HCT116 (cell line): Measurements from ENCODE around the gene NDUFS1. TPM values are rescaled to one million over a fixed set of nuclear protein-coding genes. Genes with fewer than 3 reads are reported as not detected.
"Not testable (repeated sequence)": the region's sequence is repeated elsewhere in the genome, so short reads cannot be mapped to it uniquely, and the experiment has no call there.

Experiments
- ATAC-seq: fragments of 200-7000 bp; cut with Tn5 transposase; 2 replicates; pipeline ENCODE4 v1.9.1; 2020; ENCODE audit warnings: mild to moderate bottlenecking, moderate library complexity
- BruUV-seq: library from RNA; stranded (reverse); fragments of 400-500 nt; replicated peaks from 2 replicates; lab custom pipeline; 2021; lab: Mats Ljungman, UMichigan
- CTCF ChIA-PET: fragments of 300-600 bp; sonication (Branson Sonifier 250); formaldehyde crosslinking; loops from one replicate; lab custom pipeline; 2021; ENCODE audit warnings: antibody characterized with exemption; lab: Charles Lee
- POLR2A ChIA-PET: fragments of 300-600, 350-600 bp; sonication (Branson Sonifier 250); formaldehyde crosslinking; loops from one replicate; lab custom pipeline; 2021; ENCODE audit warnings: antibody characterized with exemption; lab: Charles Lee
- RAD21 ChIA-PET, 2 experiments: fragments of 300-600 bp; sonication (Branson Sonifier 250); formaldehyde crosslinking; loops; one replicate each; lab custom pipeline; 2023; ENCODE audit warnings: low total read pairs in 2 of 2; ENCODE audit not compliant: uncharacterized antibody in 2 of 2, unreplicated experiment in 2 of 2, low non-redundant PET in 1 of 2; lab: Charles Lee
- DNase-seq: peaks from one replicate; pipeline ENCODE4 v3.0.0-alpha.2; 2010; ENCODE audit warnings: low read depth, low spot score
- H2AFZ ChIP-seq: fragments of 200-600 bp; shearing (Covaris generic), sonication (generic); 2 replicates; pipeline ENCODE4 v1.6.1; 2017; ENCODE audit warnings: low read depth, mixed run types, mixed read lengths, antibody characterized with exemption, low read length; ENCODE audit not compliant: poor library complexity, severe bottlenecking
- H3K27ac ChIP-seq: 2 replicates; pipeline ENCODE4 v1.5.1; 2012; ENCODE audit warnings: low read depth, low read length
- H3K27me3 ChIP-seq: fragments of 200-600 bp; sonication (generic); 2 replicates; pipeline ENCODE4 v1.6.1; 2016; ENCODE audit warnings: mixed run types, low read length, mixed read lengths; ENCODE audit not compliant: insufficient read depth
- H3K36me3 ChIP-seq, 2 experiments: fragments of 200-500 bp in 1 of 2; fragments of 200-600 bp in 1 of 2; sonication (Bioruptor generic) in 1 of 2; sonication (generic) in 1 of 2; 2 replicates each; pipeline versions ENCODE4 v1.5.1 to v1.6.1; 2014 to 2016; ENCODE audit warnings: low read length in 2 of 2, inconsistent platforms in 1 of 2, mixed read lengths in 1 of 2, mixed run types in 1 of 2; ENCODE audit not compliant: insufficient read depth in 2 of 2, control insufficient read depth in 1 of 2
- H3K4me1 ChIP-seq, 2 experiments: fragments of 200-600 bp in 1 of 2; sonication (generic) in 1 of 2; 2 replicates each; pipeline versions ENCODE4 v1.5.1 to v1.6.1; 2012 to 2017; ENCODE audit warnings: low read length in 2 of 2, inconsistent platforms in 1 of 2, mild to moderate bottlenecking in 1 of 2, mixed read lengths in 1 of 2, mixed run types in 1 of 2, moderate library complexity in 1 of 2; ENCODE audit not compliant: insufficient read depth in 2 of 2, control insufficient read depth in 1 of 2
- H3K4me2 ChIP-seq: fragments of 200-600 bp; sonication (generic); 2 replicates; pipeline ENCODE4 v1.6.1; 2017; ENCODE audit warnings: mixed run types, low read length, mixed read lengths
- H3K4me3 ChIP-seq, 2 experiments: fragments of 200-600 bp in 1 of 2; sonication (generic) in 1 of 2; replicated peaks in 1 of 2; 2 replicates each; pipeline ENCODE4 v1.5.1; 2011 to 2016; ENCODE audit warnings: low read length in 2 of 2, control low read depth in 1 of 2, low read depth in 1 of 2, mild to moderate bottlenecking in 1 of 2, mixed read lengths in 1 of 2, mixed run types in 1 of 2
- H3K79me2 ChIP-seq: fragments of 200-600 bp; sonication (generic); 2 replicates; pipeline ENCODE4 v1.6.1; 2017; ENCODE audit warnings: mild to moderate bottlenecking, mixed run types, low read length, moderate library complexity, mixed read lengths; ENCODE audit not compliant: insufficient read depth
- H3K9ac ChIP-seq: fragments of 200-600 bp; sonication (generic); 2 replicates; pipeline ENCODE4 v1.6.1; 2016; ENCODE audit warnings: low read length, mixed read lengths
- H3K9me2 ChIP-seq: fragments of 200-600 bp; sonication (generic), shearing (Covaris generic); 2 replicates; pipeline ENCODE4 v1.6.1; 2017; ENCODE audit warnings: mixed run types, mild to moderate bottlenecking, moderate library complexity; ENCODE audit not compliant: insufficient read depth
- H3K9me3 ChIP-seq, 2 experiments: fragments of 200-500 bp in 1 of 2; fragments of 200-600 bp in 1 of 2; sonication (Bioruptor generic) in 1 of 2; sonication (generic) in 1 of 2; 2 replicates each; pipeline ENCODE4 v1.6.1; 2014 to 2017; ENCODE audit warnings: low read length in 2 of 2, mixed read lengths in 2 of 2, inconsistent platforms in 1 of 2, low read depth in 1 of 2, mild to moderate bottlenecking in 1 of 2, mixed run types in 1 of 2, moderate library complexity in 1 of 2; ENCODE audit not compliant: control insufficient read depth in 1 of 2, insufficient read depth in 1 of 2
- H4K20me1 ChIP-seq: fragments of 200-600 bp; sonication (generic), shearing (Covaris generic); 2 replicates; pipeline ENCODE4 v1.6.1; 2017; ENCODE audit warnings: mixed run types, mild to moderate bottlenecking, moderate library complexity; ENCODE audit not compliant: insufficient read depth
- intact Hi-C: fragments of 100-400 bp; cut with micrococcal nuclease; formaldehyde crosslinking; loops from 2 replicates; pipeline ENCODE4 v1.10.0; 2022
- total RNA-seq: library from RNA; stranded (reverse); gene quantifications from one replicate; pipeline ENCODE4 v1.2.1, GENCODE V29; 2021; ENCODE audit not compliant: unreplicated experiment

Gene NDUFS1
- total RNA-seq, 1 experiment from 2014 or later: 86.6 TPM

- H2AFZ ChIP-seq, H3K4me3 ChIP-seq, ATAC-seq, H3K79me2 ChIP-seq, H3K9me2 ChIP-seq, H3K27me3 ChIP-seq, H3K9ac ChIP-seq, H3K27ac ChIP-seq, DNase-seq, H3K4me1 ChIP-seq, POLR2A ChIA-PET, H3K9me3 ChIP-seq, intact Hi-C loops, H3K36me3 ChIP-seq, H3K4me2 ChIP-seq, CTCF ChIA-PET, RAD21 ChIA-PET, BruUV-seq, H4K20me1 ChIP-seq: not testable (repeated sequence)
Measured at GRCh38 chr2:206171624-206172397, 12.6 kb upstream of the NDUFS1 start.

- BruUV-seq, H3K4me3 ChIP-seq, H3K4me1 ChIP-seq, CTCF ChIA-PET, H3K27me3 ChIP-seq, intact Hi-C loops, H3K9me3 ChIP-seq, H4K20me1 ChIP-seq, H2AFZ ChIP-seq, DNase-seq, H3K9ac ChIP-seq, H3K4me2 ChIP-seq, H3K27ac ChIP-seq, RAD21 ChIA-PET, H3K36me3 ChIP-seq, ATAC-seq, POLR2A ChIA-PET, H3K79me2 ChIP-seq, H3K9me2 ChIP-seq: not testable (repeated sequence)
Measured at GRCh38 chr2:206168230-206168629, 9.0 kb upstream of the NDUFS1 start.
